Measurements from ENCODE around the gene NR2E1.

Gene NR2E1

DNA sequence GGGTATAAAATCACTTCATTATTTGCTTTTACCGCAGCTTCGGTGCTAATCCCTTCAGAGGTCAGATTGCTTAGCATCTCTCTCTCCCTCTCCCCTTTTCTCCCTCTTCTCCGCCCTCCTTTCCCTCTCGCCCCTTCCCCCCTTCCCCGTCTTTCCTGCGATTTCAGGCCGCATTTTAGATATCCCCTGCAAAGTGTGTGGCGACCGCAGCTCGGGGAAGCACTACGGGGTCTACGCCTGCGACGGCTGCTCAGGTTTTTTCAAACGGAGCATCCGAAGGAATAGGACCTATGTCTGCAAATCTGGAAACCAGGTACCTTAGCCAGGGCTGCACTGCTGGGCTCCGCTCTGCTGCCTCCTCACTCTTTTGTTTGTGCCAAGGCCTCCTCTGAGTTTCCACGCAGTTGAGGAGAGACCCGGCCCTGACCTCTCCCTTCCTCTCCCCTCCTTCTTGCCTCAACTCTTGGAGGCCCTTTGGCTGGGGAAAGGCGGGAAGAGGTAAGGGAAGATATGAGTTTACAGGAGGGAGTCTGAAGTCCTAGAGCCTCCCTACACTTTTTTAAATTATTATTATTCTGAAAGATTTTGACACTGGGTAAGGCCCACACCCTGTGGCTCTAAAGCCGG, 5.6 kb downstream of the NR2E1 start:
- DNase-seq (ENCODE audit: low read depth) = no peak

DNA sequence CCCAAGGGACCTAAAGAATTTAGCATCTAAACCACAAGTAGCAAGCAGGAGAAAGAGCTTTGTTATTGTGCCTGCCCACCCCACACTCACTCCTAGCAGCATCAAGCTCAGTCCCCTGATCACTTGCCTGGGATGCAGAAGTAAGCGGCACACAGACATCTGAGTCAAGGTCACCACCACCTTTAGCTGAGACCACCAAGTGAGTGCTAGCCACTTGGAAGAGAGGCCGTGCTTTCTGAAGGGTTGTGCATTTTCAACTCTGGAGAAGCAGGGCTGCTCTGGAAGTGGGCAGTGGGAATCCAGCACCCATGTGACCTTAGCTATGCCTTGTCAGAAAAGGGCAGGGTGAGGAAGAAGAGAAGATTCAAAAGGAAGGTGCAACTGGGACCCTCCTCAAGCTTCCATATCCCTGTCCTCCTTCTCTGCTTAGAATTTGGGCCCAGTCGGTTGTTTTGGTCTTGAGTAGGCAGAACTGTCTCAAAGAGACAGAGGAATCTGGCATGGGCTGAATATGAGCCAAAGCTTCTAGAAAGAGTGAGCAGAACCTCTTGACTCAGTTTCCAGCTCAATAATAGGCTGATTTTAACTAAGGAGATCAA, 6.2 kb downstream of the NR2E1 start:
- DNase-seq (ENCODE audit: low read depth) = no peak

DNA sequence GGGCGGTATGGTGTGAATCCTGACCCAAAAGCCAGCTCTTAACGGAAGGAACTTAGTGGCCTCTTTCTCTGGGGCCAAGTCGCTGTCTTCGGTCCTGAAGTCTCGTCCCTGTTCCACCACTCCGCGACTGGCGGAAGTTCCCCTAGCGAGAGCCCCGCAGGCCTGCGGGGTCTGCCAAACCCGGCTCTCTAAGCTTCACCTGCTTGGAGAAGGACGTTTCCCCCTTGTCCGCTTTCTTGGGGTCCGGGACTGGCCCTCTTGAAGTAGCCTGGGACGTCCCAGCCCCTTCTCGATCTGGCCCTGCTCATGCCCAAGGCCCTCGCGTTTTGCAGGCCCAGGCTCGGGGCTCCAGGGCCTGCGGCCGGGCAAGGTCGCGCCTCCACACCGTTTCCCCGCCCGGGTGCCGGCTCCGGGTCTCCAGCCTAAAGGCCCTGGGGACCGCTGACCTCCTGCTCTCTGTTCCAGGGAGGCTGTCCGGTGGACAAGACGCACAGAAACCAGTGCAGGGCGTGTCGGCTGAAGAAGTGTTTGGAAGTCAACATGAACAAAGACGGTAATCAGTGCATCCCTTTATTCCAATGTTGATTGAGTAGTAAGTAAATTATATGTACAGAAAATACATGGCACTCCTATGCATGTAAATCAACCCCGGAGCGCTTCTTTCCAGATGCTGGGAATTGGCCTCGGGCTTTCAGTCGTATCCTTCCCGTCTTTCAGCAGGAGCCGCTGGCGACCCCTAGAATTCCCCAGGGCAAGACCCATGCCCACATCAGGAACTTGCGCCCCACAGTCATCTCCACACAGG, 8.8 kb downstream of the NR2E1 start:
- DNase-seq (ENCODE audit: low read depth) = no peak

DNA sequence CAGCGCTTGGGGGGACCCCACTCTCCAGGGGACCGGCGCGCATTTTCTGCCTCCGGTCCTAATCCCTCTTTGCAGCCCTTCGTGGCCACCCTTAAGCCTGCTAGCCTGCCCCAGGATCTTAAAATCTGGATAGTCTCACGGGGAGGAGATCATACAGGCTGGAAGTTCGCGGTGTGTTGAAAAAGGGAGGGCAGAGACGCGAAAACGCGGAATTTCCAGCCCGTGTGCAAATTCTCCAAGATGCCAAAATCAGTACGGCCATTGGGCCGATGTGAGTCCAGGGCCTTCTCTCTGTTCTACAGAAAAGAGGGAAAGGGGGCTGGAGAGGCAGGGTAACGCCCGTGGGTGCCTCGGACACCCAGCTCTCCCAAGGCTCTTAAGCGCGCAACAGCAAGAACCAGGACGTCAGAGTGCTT, 9.4 kb downstream of the NR2E1 start:
- DNase-seq (ENCODE audit: low read depth) = no peak

DNA sequence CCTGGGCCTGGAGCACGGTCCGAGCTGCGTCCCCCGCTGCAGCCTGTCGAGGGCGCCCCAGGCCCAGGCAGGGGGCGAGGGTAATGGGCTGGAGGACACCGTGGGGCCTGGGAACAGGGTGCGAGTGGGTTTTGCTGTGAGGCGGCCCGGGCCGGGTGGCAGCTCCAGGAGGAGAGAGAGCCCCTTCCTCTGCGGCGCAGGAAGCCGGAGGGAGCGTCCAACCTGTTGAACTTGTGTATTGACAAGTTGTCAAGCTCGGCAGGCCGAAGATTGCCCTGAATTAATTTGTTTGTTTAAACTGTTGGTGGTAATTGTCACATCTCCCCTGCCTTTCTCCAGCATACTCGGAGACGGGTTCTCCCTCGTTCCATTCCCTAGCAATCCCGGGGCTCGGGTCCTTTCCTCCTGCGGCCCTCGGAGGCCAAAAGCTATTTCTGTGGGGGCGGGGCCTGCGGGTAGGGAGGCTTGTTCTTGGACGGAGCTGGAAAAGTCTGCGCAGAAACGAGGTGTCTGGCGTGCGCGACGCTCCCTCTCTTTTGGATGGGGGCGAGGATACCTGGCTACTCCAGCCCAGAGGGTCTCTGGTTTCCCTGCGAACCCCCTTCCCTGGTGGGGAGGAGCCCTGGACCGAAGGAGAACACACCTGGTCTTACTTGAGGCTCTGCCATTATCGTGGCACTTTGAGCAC, 9.9 kb downstream of the NR2E1 start:
- no peak for DNase-seq (ENCODE audit: low read depth)

DNA sequence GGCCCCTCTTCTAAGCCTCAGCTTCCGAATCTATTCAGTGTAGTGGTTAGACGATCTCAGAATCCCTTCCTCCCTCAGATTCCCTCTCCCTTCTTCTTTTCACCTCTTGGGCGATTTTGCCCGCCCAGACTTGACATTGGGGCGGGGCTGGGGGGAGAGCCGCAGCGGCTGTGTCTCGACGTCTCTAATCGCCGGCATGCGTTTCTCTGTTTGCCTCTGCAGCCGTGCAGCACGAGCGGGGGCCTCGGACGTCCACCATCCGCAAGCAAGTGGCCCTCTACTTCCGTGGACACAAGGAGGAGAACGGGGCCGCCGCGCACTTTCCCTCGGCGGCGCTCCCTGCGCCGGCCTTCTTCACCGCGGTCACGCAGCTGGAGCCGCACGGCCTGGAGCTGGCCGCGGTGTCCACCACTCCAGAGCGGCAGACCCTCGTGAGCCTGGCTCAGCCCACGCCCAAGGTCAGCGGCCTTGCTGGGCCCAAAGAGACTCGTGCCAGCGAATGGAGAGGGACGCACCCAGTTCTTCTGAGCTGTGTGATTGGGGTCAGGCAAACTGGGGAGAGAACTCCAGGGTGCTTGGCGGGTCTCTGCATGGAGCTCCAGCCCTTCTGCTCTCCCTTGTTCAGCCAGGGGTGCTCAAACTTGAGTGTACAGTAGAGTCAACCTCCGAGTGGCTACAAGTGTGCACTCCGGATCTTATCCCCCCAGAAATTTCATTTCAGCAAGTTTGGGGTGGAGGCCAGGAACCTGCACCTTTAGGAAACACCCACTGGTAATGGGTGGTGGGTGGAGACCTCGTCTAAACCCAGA, 10.7 kb downstream of the NR2E1 start:
- DNase-seq (ENCODE audit: low read depth) = no peak

DNA sequence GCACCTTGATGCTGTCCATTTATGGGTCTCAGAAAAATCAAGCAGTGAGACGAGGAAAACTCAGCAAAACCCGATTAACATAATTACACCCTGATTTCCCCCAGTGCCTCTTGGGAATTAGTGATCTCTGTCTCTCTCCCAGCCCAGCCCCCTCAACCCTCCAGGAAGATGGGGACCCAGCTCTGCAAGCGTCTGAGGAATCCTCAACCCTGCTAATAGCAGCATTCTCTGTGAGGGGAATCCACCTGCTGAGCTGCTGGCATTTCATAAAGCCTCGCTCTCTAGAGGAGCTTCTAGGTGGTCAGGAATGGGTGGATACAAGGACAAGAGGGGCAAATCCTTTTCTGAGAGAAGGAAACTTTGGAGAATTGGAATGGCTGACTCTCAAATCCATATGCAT, 13.9 kb downstream of the NR2E1 start:
- DNase-seq (ENCODE audit: low read depth) = no peak

DNA sequence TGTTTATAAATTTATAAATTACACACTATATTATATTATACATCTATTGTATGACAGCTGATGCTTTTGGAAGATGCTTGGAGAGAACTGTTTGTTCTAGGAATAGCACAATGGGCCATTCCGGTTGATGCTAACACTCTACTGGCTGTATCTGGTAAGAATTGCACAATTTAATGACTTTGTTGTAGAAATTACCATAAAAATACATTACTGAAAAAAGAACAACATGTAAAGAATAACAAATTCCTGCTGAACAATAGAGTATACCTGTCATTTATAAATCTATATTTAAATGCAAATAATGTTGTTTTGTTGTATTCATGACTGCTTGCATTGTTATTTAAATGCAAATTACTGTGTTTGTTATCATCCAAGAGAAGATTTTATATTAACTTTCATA, 14.4 kb downstream of the NR2E1 start:
- DNase-seq (ENCODE audit: low read depth) = no peak

DNA sequence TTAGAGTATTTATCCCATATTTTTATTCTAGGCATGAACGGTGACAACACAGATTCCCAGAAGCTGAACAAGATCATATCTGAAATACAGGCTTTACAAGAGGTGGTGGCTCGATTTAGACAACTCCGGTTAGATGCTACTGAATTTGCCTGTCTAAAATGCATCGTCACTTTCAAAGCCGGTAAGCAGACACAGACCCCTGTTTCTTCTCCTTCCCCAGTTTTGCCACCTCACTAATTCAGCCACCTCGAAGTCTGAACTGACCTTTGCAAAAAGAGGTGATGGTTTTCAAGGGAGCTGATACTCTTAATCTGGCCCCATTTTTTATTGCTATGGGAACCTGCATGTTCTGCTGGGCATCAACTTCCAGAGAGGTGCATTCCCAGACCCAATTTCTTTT, 15.0 kb downstream of the NR2E1 start:
- no peak for DNase-seq (ENCODE audit: low read depth)

DNA sequence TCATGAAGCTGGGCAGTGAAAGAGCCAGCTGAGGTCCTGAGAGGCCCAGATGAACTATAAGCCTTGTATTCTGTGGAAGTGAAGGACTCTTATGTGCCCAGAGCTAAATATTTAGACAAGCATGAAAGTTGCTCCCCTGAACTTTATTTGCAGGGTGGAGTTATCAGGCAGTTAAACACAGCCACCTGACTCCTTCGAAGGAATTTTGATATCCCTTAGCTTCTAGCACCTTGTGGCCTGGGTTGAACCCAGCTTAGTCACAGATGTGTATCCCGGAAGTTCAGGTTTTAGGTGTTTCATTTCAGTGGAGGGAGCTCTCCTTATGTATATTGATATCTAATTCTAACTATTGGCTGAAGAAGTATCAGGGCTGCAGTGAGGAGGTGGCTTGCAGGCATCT, 20.4 kb downstream of the NR2E1 start:
- DNase-seq (ENCODE audit: low read depth) = no peak

DNA sequence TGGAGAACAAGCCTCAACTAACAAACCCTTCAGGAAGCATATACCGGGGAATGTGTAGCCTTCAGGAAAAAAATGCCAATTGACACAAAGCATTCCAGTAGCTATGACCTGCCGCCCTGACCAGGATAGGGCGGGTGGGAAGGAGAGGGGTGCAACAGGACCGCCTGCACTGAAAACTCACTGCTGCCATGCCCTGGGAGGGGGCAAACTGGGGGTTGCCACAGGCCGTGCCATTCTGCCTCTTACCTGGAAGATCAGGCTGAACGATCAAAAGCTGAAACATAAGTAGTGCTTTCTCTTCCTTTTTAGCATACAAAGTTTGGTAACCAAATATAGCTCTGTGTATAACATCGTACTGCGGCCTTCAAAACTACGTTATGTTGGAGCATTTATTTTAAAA, 21.7 kb downstream of the NR2E1 start:
- DNase-seq (ENCODE audit: low read depth) = no peak

DNA sequence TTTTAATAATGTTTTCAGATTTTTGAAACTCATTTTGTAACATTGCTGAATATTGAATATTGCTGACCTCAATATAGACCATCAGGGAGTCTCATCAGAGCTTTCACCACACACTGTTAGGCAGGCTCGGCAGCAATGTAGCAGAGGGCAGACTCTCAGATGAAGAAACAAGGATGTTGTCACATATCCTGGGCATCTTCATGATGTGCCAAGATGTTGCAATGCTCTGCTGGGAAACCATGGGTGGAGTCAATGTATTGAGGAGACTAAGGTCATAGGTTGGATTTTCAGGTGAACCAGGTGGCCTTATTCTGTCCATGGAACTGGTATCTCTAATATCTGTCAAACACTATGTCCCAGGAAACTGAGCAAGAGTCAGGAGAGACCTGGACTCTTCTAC, 27.3 kb downstream of the NR2E1 start:
- DNase-seq (ENCODE audit: low read depth) = no peak

DNA sequence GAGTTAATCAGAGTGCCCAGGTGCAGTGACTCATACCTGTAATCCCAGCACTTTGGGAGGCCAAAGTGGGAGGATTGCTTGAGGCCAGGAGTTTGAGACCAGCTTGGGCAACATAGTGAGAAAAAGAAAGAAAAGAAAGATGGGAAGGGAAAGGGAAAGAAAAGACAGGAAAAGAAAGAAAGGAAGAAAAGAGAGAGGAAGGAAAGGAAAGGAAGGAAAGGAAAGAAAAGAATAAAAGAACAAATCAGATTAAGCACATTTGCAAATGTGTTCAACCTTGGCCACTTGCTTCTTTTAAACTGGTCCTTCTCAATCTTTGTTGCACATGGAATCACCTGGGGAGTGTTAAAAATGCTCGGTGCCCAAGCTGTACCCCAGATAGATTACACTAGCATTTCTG, 28.0 kb downstream of the NR2E1 start:
- DNase-seq (ENCODE audit: low read depth) = no peak

DNA sequence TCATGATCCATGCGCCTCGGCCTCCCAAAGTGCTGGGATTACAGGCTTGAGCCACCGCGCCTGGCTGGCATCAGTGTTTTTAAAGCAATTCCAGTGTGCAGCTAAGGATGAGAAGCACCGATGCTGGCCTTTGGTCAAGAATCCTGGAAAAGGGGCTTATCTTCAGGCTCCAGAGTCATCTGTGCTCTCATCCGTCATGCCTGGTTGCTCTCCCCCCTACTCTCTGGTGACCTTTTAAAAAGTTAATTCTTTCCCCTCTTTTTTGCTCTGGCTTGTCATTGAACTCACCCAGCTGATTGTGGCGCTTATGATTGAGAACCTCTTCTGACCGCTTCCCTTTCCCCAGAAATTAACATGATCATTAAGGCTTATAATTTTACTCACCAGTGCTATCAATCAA, 28.7 kb downstream of the NR2E1 start:
- DNase-seq (ENCODE audit: low read depth) = no peak

DNA sequence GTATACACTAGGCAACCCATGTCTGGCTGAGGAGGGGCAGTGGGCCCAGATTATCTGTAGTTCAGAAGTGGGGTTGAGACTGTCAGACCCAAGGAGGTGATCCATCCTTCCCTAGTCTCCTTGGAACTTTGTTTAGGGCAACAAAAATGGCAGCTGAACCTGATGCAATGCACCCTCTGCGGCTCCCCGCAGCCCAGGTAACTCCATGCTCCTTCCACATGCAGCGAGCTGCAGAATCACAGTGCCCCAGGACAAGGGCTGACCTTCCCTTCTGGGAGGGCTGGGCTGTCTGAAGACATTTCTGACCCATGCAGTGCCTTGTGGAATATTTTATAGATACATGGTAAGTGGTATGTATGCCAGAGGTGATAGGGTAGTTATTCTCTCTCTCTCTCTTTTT, 29.4 kb downstream of the NR2E1 start:
- DNase-seq (ENCODE audit: low read depth) = no peak

DNA sequence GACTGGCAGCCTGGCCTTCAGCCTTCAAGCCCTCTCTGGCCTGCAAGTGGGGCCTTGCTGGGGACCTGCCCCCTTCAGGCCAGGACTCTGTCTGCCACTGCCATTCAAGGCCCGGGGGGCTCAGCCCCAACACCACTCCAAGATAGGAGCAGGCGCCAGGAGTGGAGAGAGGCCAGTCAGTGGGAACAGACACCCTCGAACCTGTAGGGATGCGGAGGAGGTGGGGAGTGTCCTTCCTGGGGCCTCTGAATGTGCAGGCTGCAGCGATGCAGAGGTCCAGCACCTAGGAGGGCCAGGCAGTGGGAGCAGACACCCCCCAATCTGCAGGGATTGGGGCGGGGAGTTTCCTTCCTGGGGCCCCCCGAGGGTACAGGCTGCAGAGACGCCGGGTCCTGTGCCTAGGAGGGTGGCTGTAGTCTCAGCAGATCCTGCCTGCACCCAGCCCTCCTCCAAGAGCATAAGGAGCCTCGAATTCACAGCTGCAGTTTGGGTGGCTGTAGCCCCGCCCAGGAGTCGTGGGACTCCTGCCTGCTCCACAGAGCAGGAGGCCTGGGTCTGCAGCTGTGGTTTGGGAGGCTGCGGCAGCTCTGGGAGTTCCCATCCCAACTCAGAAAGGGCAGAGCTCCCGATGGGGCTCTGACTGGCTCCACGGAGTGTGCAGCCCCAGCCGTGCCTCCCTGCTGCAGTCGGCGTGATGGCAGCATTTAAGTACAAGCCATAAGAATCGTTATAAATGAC, 33.1 kb downstream of the NR2E1 start:
- DNase-seq (ENCODE audit: low read depth) = no peak

DNA sequence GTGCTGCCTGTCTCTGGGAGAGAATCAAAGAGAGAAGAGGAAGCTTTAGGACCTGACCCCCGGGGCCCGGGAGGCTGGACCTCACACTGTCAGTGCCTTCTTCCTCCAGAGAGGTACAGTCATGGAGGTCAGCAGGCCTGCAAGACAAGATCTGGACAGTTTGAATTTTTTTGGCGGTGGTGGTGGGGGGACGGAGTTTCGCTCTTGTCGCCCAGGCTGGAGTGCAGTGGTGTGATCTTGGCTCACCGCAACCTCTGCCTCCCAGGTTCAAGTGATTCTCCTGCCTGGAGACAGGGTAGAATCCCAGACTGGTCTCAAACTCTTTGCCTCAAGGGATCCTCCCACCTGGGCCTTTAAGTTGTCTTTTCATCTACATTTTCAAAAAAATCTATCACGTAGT, 34.4 kb downstream of the NR2E1 start:
- no peak for DNase-seq (ENCODE audit: low read depth)

DNA sequence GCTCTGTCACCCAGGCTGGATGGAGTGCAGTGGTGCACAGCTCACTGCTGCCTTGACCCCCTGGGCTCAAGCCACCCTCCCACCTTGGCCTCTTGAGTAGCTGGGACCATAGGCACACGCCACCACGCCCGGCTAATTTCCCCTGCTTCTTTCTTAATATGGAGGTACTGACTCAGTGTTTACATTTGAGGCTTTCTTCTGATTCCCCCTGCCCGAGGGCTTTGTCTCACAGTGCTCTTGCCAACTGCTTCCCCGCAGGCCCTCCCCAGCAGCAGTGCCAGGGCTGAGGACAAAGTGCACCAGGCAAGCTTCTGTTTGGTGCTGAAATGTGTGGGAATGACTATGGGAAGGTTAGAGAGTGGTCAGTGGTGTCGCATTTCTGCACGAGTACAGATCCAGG, 34.8 kb downstream of the NR2E1 start:
- no peak for DNase-seq (ENCODE audit: low read depth)

DNA sequence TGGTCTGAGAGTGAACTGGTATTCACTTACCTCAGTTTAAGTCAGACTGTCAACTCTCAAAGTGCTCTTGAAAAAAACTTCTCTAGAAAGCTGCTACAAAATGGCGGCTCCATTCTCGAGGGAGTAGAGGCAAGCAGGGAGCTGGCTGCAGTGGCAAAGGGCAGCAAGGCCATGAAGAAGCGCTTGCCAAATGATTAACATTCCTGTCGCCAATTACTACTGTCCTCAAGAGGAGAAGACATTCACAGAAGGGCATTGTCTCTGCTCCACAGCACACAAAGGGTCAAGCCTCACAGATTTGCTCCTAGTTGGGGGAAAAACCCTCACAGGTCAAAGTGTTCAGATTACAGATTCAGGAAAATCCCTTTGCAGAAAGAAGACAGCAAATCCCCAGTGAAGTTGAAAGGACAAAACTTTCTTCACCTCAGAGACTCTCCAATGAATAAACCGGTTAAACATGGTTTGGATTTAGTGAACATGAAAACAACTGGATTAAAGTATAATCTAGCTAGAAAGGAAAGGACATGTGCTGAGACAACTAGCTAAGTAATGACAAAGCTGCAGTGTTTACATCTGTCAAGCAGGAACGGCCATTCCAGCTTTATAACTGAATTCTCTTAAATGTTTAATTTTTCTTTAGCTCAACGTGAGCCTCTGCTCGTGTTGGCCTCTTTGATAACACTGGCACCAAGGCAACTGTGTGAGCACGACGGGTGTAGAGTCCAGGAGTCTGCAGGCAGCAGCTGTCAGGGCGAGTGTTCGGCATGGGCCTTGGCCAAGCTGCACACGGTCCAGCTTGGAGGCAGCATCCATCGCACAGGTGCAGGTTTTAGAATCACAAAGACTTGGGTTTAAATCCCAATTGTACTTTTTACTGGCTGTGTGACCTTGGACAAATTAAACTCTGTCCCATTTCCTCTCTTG, 37.6 kb downstream of the NR2E1 start:
- DNase-seq (ENCODE audit: low read depth) = no peak

DNA sequence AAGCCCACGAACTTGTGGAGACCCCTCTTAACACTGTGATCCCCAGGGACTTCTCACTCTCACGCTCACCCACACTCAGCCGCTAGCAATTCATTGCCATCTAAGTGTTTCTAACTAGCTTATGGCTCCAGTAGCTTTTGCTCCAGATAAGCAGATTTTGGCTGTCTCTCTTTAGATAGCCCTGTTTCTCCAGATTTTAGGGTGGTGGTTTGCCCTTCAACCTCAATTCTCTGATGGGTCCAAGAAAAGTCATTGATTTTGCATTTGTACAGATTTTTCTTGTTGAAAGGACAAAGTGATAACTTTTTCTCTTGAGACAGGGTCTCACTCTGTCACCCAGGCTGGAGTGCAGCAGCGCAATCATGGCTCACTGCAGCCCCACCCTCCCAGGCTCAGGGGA, 41.2 kb downstream of the NR2E1 start:
- DNase-seq (ENCODE audit: low read depth) = no peak

Measured in HS-5 (cell line).